ENCODE data around the gene KIAA1755.

The KIAA1755 gene

GRCh38 chr20:38238829-38239228, 21.7 kb downstream of the KIAA1755 start:
- TF ChIP-seq CTCF (conservative IDR thresholded peaks at IDR 0.05; ENCODE audit: low read depth): no peak
- no peak overlapping the region for H3K27ac ChIP-seq
- no peak for DNase-seq (ENCODE audit: low spot score)
- ChIA-PET CTCF (interaction anchor here (0.5 to 2.7 kb wide), 2 partner anchors 18 to 83 kb away, joined by 3 to 8 read pairs; no protein-coding TSS in a partner anchor), POLR2A (ENCODE audit: low non-redundant PET) (no interaction called here)

- DNase-seq (ENCODE audit: low spot score): no peak
- ChIA-PET POLR2A (ENCODE audit: low non-redundant PET) (no interaction called here), CTCF (interaction anchor here (0.6 to 1.3 kb wide), 3 partner anchors 16 to 1383 kb away, joined by 4 to 7 read pairs (median 4); no protein-coding TSS in a partner anchor)
- no peak overlapping the region for H3K27ac ChIP-seq
- TF ChIP-seq CTCF (conservative IDR thresholded peaks at IDR 0.05; ENCODE audit: low read depth): no peak
These were observed 23.2 kb downstream of the KIAA1755 start for GRCh38 chr20:38237381-38237780.

GRCh38 chr20:38231531-38232121, 28.9 kb downstream of the KIAA1755 start:
- no peak for TF ChIP-seq CTCF (conservative IDR thresholded peaks at IDR 0.05; ENCODE audit: low read depth)
- H3K27ac ChIP-seq: peak overlapping the region; percentile 48
- ChIA-PET POLR2A (ENCODE audit: low non-redundant PET) (interaction anchor here (0.5 kb wide), 1 partner anchor 174 kb away, joined by 3 read pairs; no protein-coding TSS in a partner anchor), CTCF (interaction anchor here (0.5 to 4.3 kb wide), 9 partner anchors 8 to 1406 kb away, joined by 3 to 19 read pairs (median 4); no protein-coding TSS in a partner anchor)
- DNase-seq (ENCODE audit: low spot score): peak; percentile 46

GRCh38 chr20:38230957-38231526, 29.5 kb downstream of the KIAA1755 start:
- no peak for DNase-seq (ENCODE audit: low spot score)
- no peak for TF ChIP-seq CTCF (conservative IDR thresholded peaks at IDR 0.05; ENCODE audit: low read depth)
- POLR2A ChIA-PET (ENCODE audit: low non-redundant PET): interaction anchor here (0.7 kb wide), 1 partner anchor 79 kb away, joined by 5 read pairs; no protein-coding TSS in a partner anchor
- CTCF ChIA-PET: interaction anchor here (0.5 to 4.3 kb wide), 11 partner anchors 8 to 1405 kb away, joined by 3 to 19 read pairs (median 4); no protein-coding TSS in a partner anchor
- H3K27ac ChIP-seq: peak overlapping the region; percentile 48; the same call in 1 of the 2 replicates

- H3K27ac ChIP-seq: no peak overlapping the region
- POLR2A ChIA-PET (ENCODE audit: low non-redundant PET): interaction anchor here (0.7 kb wide), 1 partner anchor 80 kb away, joined by 5 read pairs; no protein-coding TSS in a partner anchor
- TF ChIP-seq CTCF (conservative IDR thresholded peaks at IDR 0.05; ENCODE audit: low read depth): no peak
- no peak for DNase-seq (ENCODE audit: low spot score)
- CTCF ChIA-PET: interaction anchor here (0.6 to 4.3 kb wide), 8 partner anchors 9 to 1528 kb away, joined by 3 to 19 read pairs (median 3); no protein-coding TSS in a partner anchor
These were observed 30.3 kb downstream of the KIAA1755 start for GRCh38 chr20:38230253-38230551.

- DNase-seq (ENCODE audit: low spot score): peak; percentile 68
- ChIA-PET POLR2A (ENCODE audit: low non-redundant PET) (no interaction called here), CTCF (interaction anchor here (0.6 to 4.3 kb wide), 15 partner anchors 9 to 1527 kb away, joined by 3 to 19 read pairs (median 3); partner anchors contain the start of gene BPI)
- H3K27ac ChIP-seq: no peak overlapping the region
- peak; percentile 30; the same call in 1 of the 2 replicates for TF ChIP-seq CTCF (conservative IDR thresholded peaks at IDR 0.05; ENCODE audit: low read depth)
These were observed 30.9 kb downstream of the KIAA1755 start for GRCh38 chr20:38229376-38230252.

All from RWPE1 (cell line).